NCI-H1092 (cell line): ENCODE results near the gene PPIB.

Experiments
- DNase-seq: peaks from one replicate; lab custom pipeline; 2025; lab: John Stamatoyannopoulos, UW

The PPIB gene

DNA sequence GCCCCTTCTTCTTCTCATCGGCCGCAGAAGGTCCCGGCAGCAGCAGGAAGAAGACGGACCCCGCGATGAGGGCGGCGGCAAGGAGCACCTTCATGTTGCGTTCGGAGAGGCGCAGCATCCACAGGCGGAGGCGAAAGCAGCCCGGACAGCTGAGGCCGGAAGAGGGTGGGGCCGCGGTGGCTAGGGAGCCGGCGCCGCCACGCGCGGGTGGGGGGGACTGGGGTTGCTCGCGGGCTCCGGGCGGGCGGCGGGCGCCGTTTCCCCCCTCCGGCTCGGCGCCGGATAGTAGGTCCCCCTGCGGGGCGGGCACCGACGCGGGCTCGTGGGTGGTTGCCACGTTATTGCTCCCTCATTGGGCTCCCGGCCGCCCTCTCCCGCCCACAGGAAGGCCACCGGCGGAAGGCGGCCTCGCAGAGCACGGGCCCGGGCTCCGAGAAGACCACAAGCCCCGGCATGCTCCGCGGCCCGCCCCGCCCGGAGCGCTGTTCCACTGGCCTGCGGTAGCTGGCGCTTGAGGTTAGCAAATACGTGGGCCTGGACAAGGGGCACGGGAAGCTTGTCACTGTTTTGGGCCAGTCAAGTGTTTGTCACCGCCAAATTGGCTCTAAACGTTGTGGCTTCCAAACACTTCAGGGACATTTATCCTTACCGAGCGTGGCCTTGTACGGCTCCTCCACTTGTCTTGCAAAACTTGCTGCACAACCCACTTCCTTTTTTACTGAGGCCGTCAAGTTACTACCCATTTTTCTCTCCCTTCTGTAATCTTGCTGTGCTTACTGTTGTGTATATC is at the start of gene PPIB:
TSS of gene PPIB (minus strand) at position 154 of the 790 bp plus-strand sequence. CDS start at position 118, 36 bp downstream.
- peak; percentile 94 for DNase-seq

DNA sequence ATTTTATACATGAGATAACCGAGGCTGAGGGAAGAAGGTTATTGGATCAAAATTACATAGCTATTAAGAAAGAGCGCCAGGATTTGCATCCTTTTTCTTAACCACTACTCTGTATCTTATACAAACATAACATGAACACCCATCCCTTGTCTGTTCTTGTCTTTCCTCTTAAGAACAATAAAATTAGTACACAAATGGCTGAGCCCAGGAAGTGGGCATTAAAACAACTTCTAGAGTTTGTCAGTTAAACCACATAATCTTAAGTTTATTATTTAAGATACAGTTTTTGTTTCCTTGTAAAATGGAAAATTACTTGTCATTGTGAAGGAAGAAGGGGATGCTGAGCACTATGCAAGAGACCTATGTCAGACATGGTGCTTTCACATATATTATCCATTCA is 48.9 kb upstream of the PPIB start:
- no peak for DNase-seq

- no peak for DNase-seq
These were observed 47.5 kb upstream of the PPIB start for GRCh38 chr15:64210371-64210770.

DNA sequence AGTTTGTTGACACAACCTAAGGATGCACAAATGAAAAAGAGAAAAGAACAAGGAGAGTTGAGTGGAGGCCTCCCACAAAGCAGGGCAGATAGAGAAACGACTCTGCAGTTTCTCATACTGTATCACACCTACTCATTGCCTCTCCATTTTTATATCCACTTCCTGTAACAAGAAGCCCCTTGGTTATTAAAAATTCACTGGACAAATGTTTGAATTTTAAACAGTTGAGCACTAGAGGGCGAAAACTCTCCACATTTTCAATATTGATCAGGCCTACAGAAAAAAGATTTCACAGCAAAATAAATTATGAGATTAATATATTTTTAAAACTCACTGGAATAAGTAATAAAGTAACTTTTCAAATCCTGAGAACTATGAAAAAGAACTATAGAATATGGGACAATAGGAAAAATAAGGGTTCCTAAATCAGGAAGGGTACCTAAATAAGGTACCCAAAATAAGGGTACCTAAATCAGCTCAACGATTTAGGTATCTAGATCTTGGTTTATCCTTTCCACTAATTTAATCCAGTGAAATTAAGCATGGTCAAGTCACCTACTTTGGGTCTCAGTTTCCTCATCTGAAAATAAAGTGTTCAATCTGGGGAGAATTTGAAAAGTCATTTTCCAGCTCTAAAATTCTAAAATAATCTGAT is 47.0 kb upstream of the PPIB start:
- DNase-seq = no peak

DNA sequence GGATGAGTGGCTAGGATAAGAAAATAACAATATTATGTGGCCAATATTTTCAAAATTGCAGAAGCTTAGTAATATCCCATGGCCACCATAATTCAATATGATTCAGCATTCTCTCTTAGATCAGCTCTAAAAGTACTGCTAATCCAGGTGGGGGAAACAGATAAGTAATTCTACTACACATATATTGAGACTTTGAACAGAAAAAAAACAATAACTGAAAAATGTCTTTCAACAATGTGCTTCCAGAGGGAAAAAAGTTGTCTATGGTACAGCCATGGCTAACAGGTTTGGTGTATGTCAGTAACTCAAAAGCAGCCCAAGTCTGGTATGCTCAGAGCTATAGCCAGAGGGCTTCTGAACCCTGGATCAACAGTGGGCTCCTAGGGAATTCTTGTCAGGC is 42.4 kb upstream of the PPIB start:
- no peak for DNase-seq

DNA sequence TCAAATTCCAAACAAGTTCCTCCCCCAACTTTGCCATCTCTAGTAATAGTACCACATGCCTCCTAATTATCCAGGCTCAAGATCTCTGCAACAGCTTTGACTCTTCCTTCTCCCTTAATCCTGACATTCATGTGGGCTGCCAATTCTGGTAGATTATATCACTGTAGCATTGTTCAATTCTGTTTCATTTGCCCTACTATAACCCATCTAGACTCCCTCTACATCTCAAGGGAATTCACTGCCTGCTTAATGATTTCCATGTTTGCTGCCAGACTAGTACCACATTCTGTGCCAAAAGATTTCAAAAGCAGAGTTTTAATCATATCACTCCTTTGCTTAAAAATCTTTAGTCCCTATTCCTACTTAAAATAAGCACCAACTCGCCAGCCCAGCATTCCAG is 34.6 kb upstream of the PPIB start:
- DNase-seq = no peak

DNA sequence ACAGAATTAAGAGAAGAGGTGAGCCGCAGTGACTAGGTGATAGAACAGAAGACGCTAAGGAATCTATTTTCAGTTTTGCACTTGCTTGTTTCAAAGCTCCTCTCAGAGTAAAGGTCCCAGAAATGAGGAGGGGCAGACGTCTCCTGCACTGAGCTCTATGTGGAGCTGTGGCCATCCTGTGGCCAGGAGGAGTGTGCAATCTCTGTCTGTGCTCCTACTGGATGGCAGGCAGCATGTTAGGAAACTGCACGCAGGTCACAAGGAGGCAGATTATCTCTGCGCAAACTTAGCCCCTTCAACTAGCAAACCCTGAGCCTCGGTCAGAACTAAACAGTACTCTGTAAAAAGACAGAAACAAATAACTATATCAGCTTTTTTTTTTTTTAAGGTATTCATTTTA is 31.1 kb upstream of the PPIB start:
- DNase-seq = no peak

DNA sequence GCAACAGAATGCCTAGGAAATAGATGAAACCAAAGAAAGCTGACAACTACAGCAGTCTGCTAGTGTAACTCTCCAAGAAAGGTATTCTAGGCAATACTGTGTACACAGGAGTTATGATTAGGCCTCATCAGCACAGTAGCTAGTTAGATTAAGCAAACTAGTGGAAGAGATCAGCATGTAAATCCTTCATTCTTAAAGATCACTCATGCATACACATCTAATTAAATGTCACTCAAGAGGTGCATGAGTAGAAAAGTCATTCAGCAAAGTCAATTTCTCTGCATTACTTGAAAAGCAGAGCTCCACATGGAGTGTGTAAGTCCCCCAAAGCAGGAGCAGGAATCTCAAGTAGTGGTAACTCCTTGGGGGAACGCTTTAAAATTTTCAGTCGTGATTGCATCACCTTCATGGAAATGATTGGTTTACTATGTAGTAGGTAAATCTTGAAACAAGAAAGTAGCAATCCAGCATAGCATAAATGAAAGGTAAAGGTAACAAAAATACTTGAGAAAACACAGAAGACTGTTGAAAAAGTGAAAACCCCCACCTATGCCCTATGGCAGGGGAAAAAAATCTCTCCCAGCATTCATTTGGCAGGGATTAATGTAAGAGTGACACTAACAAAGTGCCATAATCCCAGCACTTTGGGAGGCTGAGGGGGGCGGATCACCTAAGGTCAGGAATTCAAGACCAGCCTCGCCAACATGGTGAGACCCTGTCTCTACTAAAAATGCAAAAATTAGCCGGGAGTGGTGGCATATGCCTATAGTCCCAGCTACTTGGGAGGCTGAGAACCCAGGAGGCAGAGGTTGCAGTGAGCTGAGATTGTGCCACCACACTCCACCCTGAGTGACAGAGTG is 29.4 kb upstream of the PPIB start:
- DNase-seq = no peak

DNA sequence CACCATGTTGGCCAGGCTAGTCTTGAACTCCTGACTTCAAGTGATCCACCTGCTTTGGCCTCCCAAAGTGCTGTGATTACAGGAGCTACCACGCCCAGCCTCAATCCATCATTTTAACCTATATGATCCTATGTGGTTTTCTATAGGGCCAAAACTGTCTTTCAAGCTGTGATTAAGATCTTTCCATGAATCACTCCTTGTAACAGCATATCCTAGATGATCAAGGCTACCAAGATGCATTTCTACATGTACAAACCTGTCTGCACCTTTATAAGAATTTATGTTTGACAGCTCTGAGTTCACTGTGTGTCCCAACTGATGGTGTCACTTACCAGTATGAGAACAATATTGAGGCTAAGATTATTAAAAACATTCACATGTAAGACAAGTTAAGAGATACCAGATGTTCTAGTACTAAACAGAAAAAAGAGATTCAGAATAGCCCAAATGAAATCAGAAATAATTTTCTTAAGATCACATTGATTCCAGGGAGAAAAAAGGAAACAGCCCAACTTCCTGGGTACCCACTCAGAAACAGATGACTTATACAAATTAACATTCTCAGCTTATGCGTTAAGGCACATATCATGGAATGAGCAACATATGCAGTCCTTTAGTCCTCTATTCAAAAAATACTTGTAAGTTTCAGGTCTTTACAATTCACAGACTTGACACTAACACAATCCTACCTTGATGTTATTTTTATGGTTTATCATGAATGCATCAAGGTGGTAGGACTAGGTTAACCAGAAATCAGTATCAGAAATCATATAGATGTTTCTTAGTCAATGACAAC is 24.8 kb upstream of the PPIB start:
- no peak for DNase-seq

GRCh38 chr15:64185146-64185911 is 22.5 kb upstream of the PPIB start:
- DNase-seq = no peak

DNA sequence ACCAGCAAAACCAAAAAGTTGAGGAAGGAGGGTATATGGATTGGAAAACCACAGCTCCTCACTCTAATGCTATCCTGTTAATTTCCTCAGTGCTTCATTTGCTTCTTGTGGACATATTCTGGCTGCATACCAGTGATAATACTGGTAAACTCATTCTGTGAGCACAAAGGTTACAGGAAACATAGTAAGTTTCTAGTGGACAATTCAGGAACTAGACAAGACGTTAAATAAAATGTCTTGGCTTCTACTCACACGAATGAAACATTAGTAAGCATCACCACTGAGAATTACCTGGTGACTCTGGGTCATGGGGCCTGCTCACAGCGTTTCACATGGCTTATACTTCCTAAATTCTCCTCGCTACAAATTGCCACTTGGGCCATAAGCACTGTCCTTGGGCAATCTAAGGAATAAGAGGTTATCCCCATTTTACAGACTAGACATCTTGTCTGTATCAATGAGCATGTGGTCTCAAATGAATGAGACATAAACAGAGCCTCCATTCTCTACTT is 20.1 kb upstream of the PPIB start:
- DNase-seq = no peak

- peak; percentile 18 for DNase-seq
These were observed 17.5 kb upstream of the PPIB start for GRCh38 chr15:64180235-64180824.

GRCh38 chr15:64166102-64166890 is 3.5 kb upstream of the PPIB start:
- DNase-seq = no peak

DNA sequence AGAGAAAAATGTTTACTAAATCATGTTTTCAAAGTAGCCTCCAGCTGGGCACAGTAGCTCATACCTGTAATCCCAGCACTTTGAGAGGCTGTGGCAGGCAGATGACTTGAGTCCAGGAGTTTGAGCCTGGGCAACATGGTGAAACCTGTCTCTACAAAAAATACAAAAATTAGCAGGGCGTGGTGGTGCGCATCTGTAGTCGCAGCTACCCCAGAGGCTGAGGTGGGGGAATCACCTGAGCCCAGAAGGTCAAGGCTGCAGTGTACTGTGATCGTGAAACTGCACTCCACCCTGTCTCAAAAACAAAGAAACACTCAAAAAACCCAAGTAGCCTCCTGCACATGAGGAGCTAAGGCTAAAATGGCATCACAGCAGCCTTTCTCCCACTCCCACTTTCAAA is 1.6 kb upstream of the PPIB start:
- no peak for DNase-seq

GRCh38 chr15:64163659-64164362 is 989 bp upstream of the PPIB start:
- DNase-seq = no peak

DNA sequence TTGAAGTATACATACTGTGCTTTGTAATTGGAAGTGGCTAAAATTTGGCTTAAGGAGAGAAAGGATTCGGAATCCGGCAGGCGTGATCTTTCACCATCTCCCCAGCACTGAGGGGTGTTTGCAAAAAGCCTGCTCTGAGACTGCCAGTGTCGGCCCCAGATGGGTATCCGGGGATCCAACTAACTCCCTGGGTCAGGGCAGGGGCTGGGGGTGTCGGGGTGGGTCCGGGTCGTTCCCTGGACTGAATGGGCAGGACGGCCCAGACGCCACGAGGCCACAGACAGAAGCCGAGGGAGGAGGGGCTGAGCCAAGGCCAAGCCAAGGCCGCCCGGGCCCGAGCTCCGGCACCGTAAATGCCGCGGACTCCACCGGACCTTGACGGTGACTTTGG is 349 bp downstream of the PPIB start:
- DNase-seq = no peak

DNA sequence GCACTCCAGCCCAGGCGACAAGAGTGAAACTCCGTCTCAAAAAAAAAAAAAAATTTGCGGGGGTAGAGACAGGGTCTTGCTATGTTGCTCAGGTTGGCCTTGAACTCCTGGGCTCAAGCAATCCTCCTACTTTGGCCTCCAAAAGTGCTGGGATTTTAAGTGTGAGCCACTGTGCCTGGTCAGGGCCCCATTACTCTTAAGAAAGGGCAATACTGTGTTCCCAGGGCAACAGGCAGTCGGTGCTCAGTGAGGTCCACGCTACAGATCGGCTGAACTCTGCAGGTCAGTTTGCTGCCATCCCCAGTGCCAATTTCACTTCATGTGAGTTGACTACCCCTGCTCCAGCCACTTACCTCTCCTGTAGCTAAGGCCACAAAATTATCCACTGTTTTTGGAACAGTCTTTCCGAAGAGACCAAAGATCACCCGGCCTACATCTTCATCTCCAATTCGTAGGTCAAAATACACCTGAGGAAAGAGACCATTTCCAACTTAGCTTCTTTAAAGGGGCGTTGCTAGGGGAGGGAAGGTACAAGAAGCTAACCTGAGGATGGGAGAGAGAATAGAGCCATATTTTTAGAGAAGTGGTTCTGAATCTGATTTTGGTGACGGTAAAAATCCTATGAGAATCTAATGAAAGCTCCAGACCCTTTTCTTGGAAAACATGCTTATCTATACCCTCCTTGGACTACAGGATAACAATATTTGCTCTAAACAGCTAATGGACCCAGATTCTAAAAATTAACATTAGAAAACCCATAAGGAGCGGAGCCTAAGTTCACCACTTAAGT is 939 bp downstream of the PPIB start:
- no peak for DNase-seq
